H9 (cell line): ENCODE data around the gene NFIX. TPM values are rescaled to one million over a fixed set of nuclear protein-coding genes. Genes with fewer than 3 reads are reported as not detected.

Experiments used
- DNase-seq: peaks from one replicate; pipeline ENCODE4 v3.0.0-alpha.2; 2017
- H2AFZ ChIP-seq: one replicate; pipeline ENCODE4 v1.6.1; 2013; ENCODE audit warnings: mild to moderate bottlenecking, low read length, control low read depth, moderate library complexity
- H2AK5ac ChIP-seq: 2 replicates; pipeline ENCODE4 v1.6.1; 2013; ENCODE audit warnings: low read length, control low read depth, mixed read lengths; ENCODE audit not compliant: insufficient read length
- H2BK120ac ChIP-seq: one replicate; pipeline ENCODE4 v1.6.1; 2013; ENCODE audit warnings: low read depth, mild to moderate bottlenecking, low read length, control low read depth, inconsistent platforms; ENCODE audit not compliant: poor library complexity, severe bottlenecking
- H2BK12ac ChIP-seq: 2 replicates; pipeline ENCODE4 v1.6.1; 2013; ENCODE audit warnings: low read length, control low read depth, mixed read lengths, low read depth; ENCODE audit not compliant: insufficient read length
- H2BK15ac ChIP-seq: 2 replicates; pipeline ENCODE4 v1.6.1; 2013; ENCODE audit warnings: low read depth, low read length, control low read depth
- H2BK20ac ChIP-seq: one replicate; pipeline ENCODE4 v1.6.1; 2013; ENCODE audit warnings: low read depth, mild to moderate bottlenecking, low read length, control low read depth, inconsistent platforms; ENCODE audit not compliant: poor library complexity, severe bottlenecking
- H2BK5ac ChIP-seq: 2 replicates; pipeline ENCODE4 v1.6.1; 2013; ENCODE audit warnings: low read length, control low read depth, mixed read lengths; ENCODE audit not compliant: insufficient read length
- H3K14ac ChIP-seq: 2 replicates; pipeline ENCODE4 v1.6.1; 2013; ENCODE audit warnings: low read length, control low read depth; ENCODE audit not compliant: insufficient read depth
- H3K18ac ChIP-seq: 2 replicates; pipeline ENCODE4 v1.6.1; 2013; ENCODE audit warnings: low read depth, mild to moderate bottlenecking, mixed read lengths, low read length, control low read depth; ENCODE audit not compliant: insufficient read length
- H3K23ac ChIP-seq: 2 replicates; pipeline ENCODE4 v1.6.1; 2013; ENCODE audit warnings: low read length, control low read depth, mixed read lengths, low read depth; ENCODE audit not compliant: insufficient read length
- H3K23me2 ChIP-seq: 2 replicates; pipeline ENCODE4 v1.6.1; 2013; ENCODE audit warnings: low read depth, mild to moderate bottlenecking, mixed read lengths, low read length, control low read depth; ENCODE audit not compliant: insufficient read length, poor library complexity, severe bottlenecking
- H3K27ac ChIP-seq: 2 replicates; pipeline ENCODE4 v1.5.1; 2013; ENCODE audit warnings: low read length, control low read depth, mixed read lengths, low read depth; ENCODE audit not compliant: insufficient read length
- H3K27me3 ChIP-seq: 2 replicates; pipeline ENCODE4 v1.6.1; 2013; ENCODE audit warnings: low read length, control low read depth, inconsistent platforms; ENCODE audit not compliant: insufficient read depth
- H3K4ac ChIP-seq: 2 replicates; pipeline ENCODE4 v1.6.1; 2013; ENCODE audit warnings: low read depth, mild to moderate bottlenecking, control low read depth, inconsistent platforms, low read length, moderate library complexity
- H3K4me1 ChIP-seq: 2 replicates; pipeline ENCODE4 v1.6.1; 2013; ENCODE audit warnings: low read length, control low read depth, inconsistent platforms; ENCODE audit not compliant: insufficient read depth
- H3K4me2 ChIP-seq: 2 replicates; pipeline ENCODE4 v1.6.1; 2013; ENCODE audit warnings: low read length, control low read depth, mixed read lengths; ENCODE audit not compliant: insufficient read length, insufficient read depth
- H3K56ac ChIP-seq: 2 replicates; pipeline ENCODE4 v1.6.1; 2013; ENCODE audit warnings: low read depth, mild to moderate bottlenecking, mixed read lengths, low read length, control low read depth; ENCODE audit not compliant: insufficient read length
- H3K79me1 ChIP-seq: 2 replicates; pipeline ENCODE4 v1.6.1; 2013; ENCODE audit warnings: low read depth, mild to moderate bottlenecking, moderate library complexity, low read length, control low read depth, inconsistent platforms; ENCODE audit not compliant: insufficient read depth, poor library complexity, severe bottlenecking
- H3K79me2 ChIP-seq: 2 replicates; pipeline ENCODE4 v1.6.1; 2013; ENCODE audit warnings: low read length, control low read depth, inconsistent platforms; ENCODE audit not compliant: insufficient read depth
- H3K9ac ChIP-seq: 2 replicates; pipeline ENCODE4 v1.6.1; 2013; ENCODE audit warnings: low read length, control low read depth, mixed read lengths; ENCODE audit not compliant: insufficient read length; ENCODE audit errors: extremely low read depth
- H3K9me3 ChIP-seq: one replicate; pipeline ENCODE4 v1.6.1; 2013; ENCODE audit warnings: low read depth, low read length, inconsistent platforms; ENCODE audit not compliant: control insufficient read depth
- H3T11ph ChIP-seq: one replicate; pipeline ENCODE4 v1.6.1; 2013; ENCODE audit warnings: mild to moderate bottlenecking, low read length, control low read depth, inconsistent platforms
- H4K20me1 ChIP-seq: one replicate; pipeline ENCODE4 v1.6.1; 2013; ENCODE audit not compliant: control insufficient read depth, insufficient read length, insufficient read depth
- H4K5ac ChIP-seq: 2 replicates; pipeline ENCODE4 v1.6.1; 2013; ENCODE audit warnings: low read depth, mild to moderate bottlenecking, mixed read lengths, low read length, control low read depth; ENCODE audit not compliant: insufficient read length
- H4K8ac ChIP-seq: replicated peaks from 2 replicates; pipeline ENCODE4 v1.6.1; 2013; ENCODE audit warnings: low read length, control low read depth, mixed read lengths, low read depth; ENCODE audit not compliant: insufficient read length
- H4K91ac ChIP-seq: 2 replicates; pipeline ENCODE4 v1.6.1; 2013; ENCODE audit warnings: low read depth, mild to moderate bottlenecking, moderate library complexity, mixed read lengths, low read length, control low read depth; ENCODE audit not compliant: insufficient read length
- H3K27ac Mint-ChIP-seq, 3 experiments: 2 replicates in 2 of 3; 3 replicates in 1 of 3; pipeline ENCODE4 v1.8.0; 2020 to 2021; ENCODE audit warnings: mixed read lengths in 3 of 3, mild to moderate bottlenecking in 1 of 3, moderate library complexity in 1 of 3
- H3K27me3 Mint-ChIP-seq: 2 replicates; pipeline ENCODE4 v1.8.0; 2021; ENCODE audit warnings: low read depth, mild to moderate bottlenecking, moderate library complexity, mixed read lengths
- H3K36me3 Mint-ChIP-seq, 3 experiments: 2 replicates in 2 of 3; 3 replicates in 1 of 3; pipeline ENCODE4 v1.8.0; 2020 to 2021; ENCODE audit warnings: low read depth in 3 of 3, mixed read lengths in 3 of 3; ENCODE audit not compliant: insufficient read depth in 1 of 3
- H3K4me1 Mint-ChIP-seq, 2 experiments: 2 replicates each; pipeline ENCODE4 v1.8.0; 2020; ENCODE audit warnings: mixed read lengths in 2 of 2
- H3K4me3 Mint-ChIP-seq, 2 experiments: 2 replicates in 1 of 2; 3 replicates in 1 of 2; pipeline ENCODE4 v1.8.0; 2020 to 2021; ENCODE audit warnings: mild to moderate bottlenecking in 2 of 2, mixed read lengths in 2 of 2, moderate library complexity in 1 of 2
- H3K9me3 Mint-ChIP-seq, 2 experiments: 2 replicates in 1 of 2; 3 replicates in 1 of 2; pipeline ENCODE4 v1.8.0; 2020; ENCODE audit warnings: mild to moderate bottlenecking in 2 of 2, mixed read lengths in 2 of 2, moderate library complexity in 1 of 2
- WGBS: extraction: QIAGEN DNeasy Blood & Tissue Kit; methylation state at CpG from one replicate; pipeline ENCODE4 v1.1.7; 2013; ENCODE audit warnings: missing lambda C conversion rate, low lambda C conversion rate, mixed read lengths; ENCODE audit not compliant: insufficient read length; ENCODE audit errors: extremely low coverage; 5-methylcytosine and 5-hydroxymethylcytosine counted together
- total RNA-seq: library from RNA; stranded (reverse); gene quantifications from 2 replicates; pipeline ENCODE4 v1.2.1, GENCODE V29; 2021
- TF ChIP-seq, protein P1 (sequence below): fragments of 200-600 bp; sonication (generic); conservative IDR thresholded peaks from 3 replicates; pipeline ENCODE4 v1.8.0; 2021; ENCODE audit warnings: antibody characterized with exemption, mild to moderate bottlenecking

NFIX gene
- total RNA-seq, 1 experiment from 2014 or later = 0.31 TPM

DNA sequence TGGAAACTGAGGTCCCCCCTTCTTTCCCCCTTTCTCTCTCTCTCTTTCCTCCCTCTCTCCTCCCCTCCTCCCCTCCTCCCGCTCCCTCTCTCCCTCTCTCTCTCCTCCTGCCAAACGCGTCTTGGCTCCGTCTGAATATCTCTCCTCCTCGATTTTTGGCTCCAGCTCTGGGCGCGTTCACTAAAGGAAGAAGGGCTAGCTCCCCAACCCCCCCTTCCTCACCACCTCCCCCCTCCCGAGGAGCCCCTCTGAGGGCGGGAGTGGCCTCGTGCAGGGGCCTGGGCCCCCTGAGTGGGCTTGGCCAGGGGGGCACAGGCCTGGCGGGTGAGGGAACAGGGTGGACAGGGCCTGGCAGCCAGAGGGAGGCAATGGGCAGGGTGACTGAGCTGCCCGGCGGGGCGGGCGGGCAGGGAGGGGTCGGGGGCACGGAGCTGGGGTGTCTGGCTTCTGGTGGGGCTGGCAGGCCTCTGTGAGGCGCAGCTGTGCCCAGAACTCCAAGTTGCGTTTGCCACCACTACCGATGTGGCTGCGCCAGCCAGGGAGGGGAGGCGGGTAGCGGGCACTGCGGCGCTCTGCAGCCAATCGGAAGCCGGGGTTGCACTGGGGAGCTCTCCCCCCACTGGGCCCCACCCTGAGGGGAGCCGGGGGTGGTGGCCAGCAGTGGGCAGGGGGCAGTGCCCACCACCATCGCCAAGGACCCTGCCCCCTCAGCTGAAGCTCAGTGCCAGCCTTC lies 7.1 kb downstream of the NFIX start:
- Histone ChIP-seq H2BK12ac (no peak overlapping the region), H3K14ac (no peak overlapping the region), H3K18ac (no peak overlapping the region), H4K20me1 (peaks cover 2% of the 10 kb centered on the region), H3K4me1 (no peaks in the 10 kb centered on the region), H2AK5ac (no peak overlapping the region), H4K91ac (no peak overlapping the region), H3K79me1 (no peaks in the 10 kb centered on the region), H3K4ac (no peak overlapping the region), H2BK120ac (no peak overlapping the region), H2AFZ (no peak overlapping the region), H3K79me2 (no peaks in the 10 kb centered on the region), H4K5ac (no peak overlapping the region), H3K27ac (no peak overlapping the region), H2BK5ac (no peak overlapping the region), H3T11ph (no peak overlapping the region), H4K8ac (no peak overlapping the region), H3K4me2 (no peak overlapping the region), H3K23ac (no peak overlapping the region), H2BK20ac (no peak overlapping the region), H3K9me3 (no peaks in the 10 kb centered on the region), H3K27me3 (peaks cover 30% of the 10 kb centered on the region; the same call in 1 of the 2 replicates), H2BK15ac (no peak overlapping the region), H3K9ac (no peak overlapping the region), H3K23me2 (no peaks in the 10 kb centered on the region), H3K56ac (no peak overlapping the region)
- no CpG with 5 or more reads among the region's 29 CpGs for WGBS
- TF ChIP-seq, protein P1, sequence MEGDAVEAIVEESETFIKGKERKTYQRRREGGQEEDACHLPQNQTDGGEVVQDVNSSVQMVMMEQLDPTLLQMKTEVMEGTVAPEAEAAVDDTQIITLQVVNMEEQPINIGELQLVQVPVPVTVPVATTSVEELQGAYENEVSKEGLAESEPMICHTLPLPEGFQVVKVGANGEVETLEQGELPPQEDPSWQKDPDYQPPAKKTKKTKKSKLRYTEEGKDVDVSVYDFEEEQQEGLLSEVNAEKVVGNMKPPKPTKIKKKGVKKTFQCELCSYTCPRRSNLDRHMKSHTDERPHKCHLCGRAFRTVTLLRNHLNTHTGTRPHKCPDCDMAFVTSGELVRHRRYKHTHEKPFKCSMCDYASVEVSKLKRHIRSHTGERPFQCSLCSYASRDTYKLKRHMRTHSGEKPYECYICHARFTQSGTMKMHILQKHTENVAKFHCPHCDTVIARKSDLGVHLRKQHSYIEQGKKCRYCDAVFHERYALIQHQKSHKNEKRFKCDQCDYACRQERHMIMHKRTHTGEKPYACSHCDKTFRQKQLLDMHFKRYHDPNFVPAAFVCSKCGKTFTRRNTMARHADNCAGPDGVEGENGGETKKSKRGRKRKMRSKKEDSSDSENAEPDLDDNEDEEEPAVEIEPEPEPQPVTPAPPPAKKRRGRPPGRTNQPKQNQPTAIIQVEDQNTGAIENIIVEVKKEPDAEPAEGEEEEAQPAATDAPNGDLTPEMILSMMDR = no peak
- Mint-ChIP-seq H3K4me1 (0 out of 4 replicates have a peak, but pooled peaks cover 0 to 5% of the 10 kb centered on the region in 2 experiments), H3K27ac (no peak overlapping the region), H3K36me3 (no peaks in the 10 kb centered on the region), H3K4me3 (no peak overlapping the region), H3K27me3 (peaks cover 97% of the 10 kb centered on the region), H3K9me3 (no peaks in the 10 kb centered on the region)
- no peak for DNase-seq
